Breast epithelium (tissue), 4 donors: ENCODE measurements around the gene GPR107. TPM values are rescaled to one million over a fixed set of nuclear protein-coding genes. Genes with fewer than 3 reads are reported as not detected.

Source experiments
- DNase-seq, 2 donors: peaks; one replicate each; pipeline ENCODE4 v3.0.0-alpha.2; 2019; ENCODE audit warnings: low spot score in 2 of 2
- H3K27ac ChIP-seq, 2 donors: fragments of 200-600 bp; sonication (generic) in 1 of 2; one replicate each; pipeline ENCODE4 v1.5.1; 2016 to 2019; ENCODE audit warnings: mild to moderate bottlenecking in 1 of 2
- H3K27me3 ChIP-seq, 2 donors: fragments of 200-600 bp; sonication (generic) in 1 of 2; one replicate each; pipeline versions ENCODE4 v1.5.1 to v1.6.0; 2017 to 2019; ENCODE audit warnings: control low read depth in 1 of 2, mild to moderate bottlenecking in 1 of 2
- H3K36me3 ChIP-seq: fragments of 200-600 bp; one replicate; pipeline ENCODE4 v1.5.1; 2019
- H3K4me1 ChIP-seq, 2 donors: fragments of 200-600 bp; sonication (generic); one replicate each; pipeline ENCODE4 v1.5.1; 2016 to 2019; ENCODE audit warnings: control low read depth in 1 of 2
- H3K4me3 ChIP-seq, 3 donors: fragments of 200-600 bp; sonication (generic); 1 replicate in 2 of 3; 2 replicates in 1 of 3; pipeline ENCODE4 v1.5.1; 2016 to 2019; ENCODE audit warnings: mild to moderate bottlenecking in 3 of 3, moderate library complexity in 2 of 3
- H3K9me3 ChIP-seq, 2 donors: fragments of 200-600 bp; sonication (generic) in 1 of 2; one replicate each; pipeline ENCODE4 v1.5.1; 2016 to 2019; ENCODE audit warnings: control low read depth in 1 of 2
- POLR2A ChIP-seq: fragments of 450-650 bp; IDR thresholded peaks from one replicate; pipeline ENCODE4 v1.6.1; 2016; ENCODE audit warnings: antibody characterized with exemption, mild to moderate bottlenecking, moderate library complexity
- POLR2AphosphoS5 ChIP-seq, 3 donors: sonication (generic); formaldehyde crosslinking; IDR thresholded peaks; one replicate each; pipeline ENCODE4 v1.6.1; 2017; ENCODE audit warnings: antibody characterized with exemption in 3 of 3
- intact Hi-C: fragments of 100-400 bp; cut with DNase I; formaldehyde crosslinking; loops from one replicate; pipeline ENCODE4 v1.15.1; 2023; ENCODE audit warnings: low total_unique reads
- total RNA-seq, 3 donors: library from RNA; depleted of rRNA; stranded (reverse); fragments of >200 nt; gene quantifications; one replicate each; pipeline ENCODE4 v1.1.0, GENCODE V29; 2016
- TF ChIP-seq, protein P1 (sequence below), 3 donors: fragments of 450-650 bp; IDR thresholded peaks; one replicate each; pipeline ENCODE4 v1.5.1; 2016 to 2017; ENCODE audit warnings: antibody characterized with exemption in 3 of 3, mild to moderate bottlenecking in 3 of 3, moderate library complexity in 3 of 3

GPR107 gene
- total RNA-seq, 3 donors from 2014 or later: 22.5 to 26.9 (median 25.6) TPM

DNA sequence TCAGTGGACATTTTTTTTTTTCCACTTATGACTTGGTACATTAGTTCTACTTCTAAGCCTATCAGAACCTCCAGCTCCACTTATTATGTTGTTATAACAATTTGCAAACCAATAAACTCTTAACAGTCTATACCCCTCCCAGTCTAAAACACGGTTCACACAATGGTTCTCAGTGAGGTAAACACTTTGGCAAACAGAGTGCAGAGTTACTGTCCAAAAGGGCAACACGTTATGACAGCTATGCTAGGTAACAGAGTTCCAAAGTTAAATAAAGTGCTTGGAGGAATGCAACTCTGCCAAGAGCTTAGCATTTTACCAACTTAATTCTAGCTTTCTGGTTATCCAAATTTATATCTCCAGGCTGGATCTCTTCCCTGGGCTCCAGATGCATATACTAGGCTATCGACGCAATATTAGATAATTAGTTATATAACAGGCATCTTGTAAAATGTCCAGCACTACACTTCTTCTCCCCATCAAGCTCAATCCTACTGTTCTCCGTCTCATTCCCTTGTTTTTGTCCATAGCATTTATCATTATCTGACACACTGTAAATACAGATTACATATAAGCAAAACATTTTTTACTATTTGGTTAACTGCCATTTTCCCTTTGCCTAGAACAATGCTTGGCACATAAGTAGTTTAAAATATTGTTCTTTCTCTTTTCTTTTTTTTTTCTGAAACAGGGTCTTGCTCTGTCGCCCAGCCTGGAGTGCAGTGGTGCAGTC, 25.0 kb upstream of the GPR107 start:
- no peaks in the 10 kb centered on the region for H3K27me3 ChIP-seq
- intact Hi-C loops: no loop called here
- no peaks in the 10 kb centered on the region for H3K9me3 ChIP-seq
- H3K27ac ChIP-seq: peak overlapping the region in 1 of 2 donors; percentile 8
- no peak overlapping the region for H3K4me3 ChIP-seq
- DNase-seq: no peak
- TF ChIP-seq POLR2A (no peak), POLR2AphosphoS5 (IDR thresholded peaks at IDR 0.05) (no peak)
- TF ChIP-seq, protein P1, sequence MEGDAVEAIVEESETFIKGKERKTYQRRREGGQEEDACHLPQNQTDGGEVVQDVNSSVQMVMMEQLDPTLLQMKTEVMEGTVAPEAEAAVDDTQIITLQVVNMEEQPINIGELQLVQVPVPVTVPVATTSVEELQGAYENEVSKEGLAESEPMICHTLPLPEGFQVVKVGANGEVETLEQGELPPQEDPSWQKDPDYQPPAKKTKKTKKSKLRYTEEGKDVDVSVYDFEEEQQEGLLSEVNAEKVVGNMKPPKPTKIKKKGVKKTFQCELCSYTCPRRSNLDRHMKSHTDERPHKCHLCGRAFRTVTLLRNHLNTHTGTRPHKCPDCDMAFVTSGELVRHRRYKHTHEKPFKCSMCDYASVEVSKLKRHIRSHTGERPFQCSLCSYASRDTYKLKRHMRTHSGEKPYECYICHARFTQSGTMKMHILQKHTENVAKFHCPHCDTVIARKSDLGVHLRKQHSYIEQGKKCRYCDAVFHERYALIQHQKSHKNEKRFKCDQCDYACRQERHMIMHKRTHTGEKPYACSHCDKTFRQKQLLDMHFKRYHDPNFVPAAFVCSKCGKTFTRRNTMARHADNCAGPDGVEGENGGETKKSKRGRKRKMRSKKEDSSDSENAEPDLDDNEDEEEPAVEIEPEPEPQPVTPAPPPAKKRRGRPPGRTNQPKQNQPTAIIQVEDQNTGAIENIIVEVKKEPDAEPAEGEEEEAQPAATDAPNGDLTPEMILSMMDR (IDR thresholded peaks at IDR 0.05): no peak
- peaks cover 3 to 12% of the 10 kb centered on the region in 2 donors for H3K4me1 ChIP-seq
- H3K36me3 ChIP-seq: no peaks in the 10 kb centered on the region

DNA sequence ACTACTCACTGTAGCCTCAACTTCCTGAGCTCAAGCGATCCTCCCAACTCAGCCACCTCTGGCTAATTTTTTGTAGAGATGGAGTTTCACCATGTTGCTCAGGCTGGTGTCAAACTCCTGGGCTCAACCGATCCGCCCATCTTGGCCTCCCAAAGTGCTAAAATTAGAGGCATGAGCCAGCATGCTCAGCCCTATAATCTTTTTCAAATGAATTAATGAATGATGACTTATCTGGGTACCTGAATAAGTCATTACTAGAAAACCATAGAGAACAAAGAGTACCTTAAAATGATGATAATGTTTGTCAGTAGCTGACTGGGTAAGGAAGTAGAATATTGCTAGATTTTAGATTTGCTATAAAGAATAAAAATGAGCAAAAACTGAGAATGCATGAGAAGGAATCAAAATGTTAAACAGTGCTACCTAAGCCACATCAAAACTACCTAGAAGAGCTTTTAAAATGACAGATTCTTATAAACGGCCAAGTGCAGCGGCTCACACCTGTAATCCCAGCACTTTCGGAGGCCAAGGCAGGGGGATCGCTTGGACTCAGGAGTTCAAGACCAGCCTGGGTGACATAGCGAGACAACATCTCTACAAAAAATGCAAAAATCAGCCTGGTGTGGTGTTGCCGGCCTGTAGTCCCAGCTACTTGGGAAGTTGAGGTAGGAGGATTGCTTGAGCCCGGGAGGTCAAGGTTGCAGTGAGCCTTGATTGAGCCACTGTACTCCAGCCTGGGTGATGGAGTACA, 24.3 kb upstream of the GPR107 start:
- Histone ChIP-seq H3K4me3 (no peak overlapping the region), H3K36me3 (no peaks in the 10 kb centered on the region), H3K27ac (peak overlapping the region in 1 of 2 donors; percentile 8), H3K4me1 (peaks cover 3 to 9% of the 10 kb centered on the region in 2 donors), H3K9me3 (no peaks in the 10 kb centered on the region), H3K27me3 (no peaks in the 10 kb centered on the region)
- intact Hi-C loops: no loop called here
- no peak for DNase-seq
- TF ChIP-seq POLR2A: no peak
- TF ChIP-seq, protein P1 (IDR thresholded peaks at IDR 0.05): no peak
- no peak for TF ChIP-seq POLR2AphosphoS5 (IDR thresholded peaks at IDR 0.05)

DNA sequence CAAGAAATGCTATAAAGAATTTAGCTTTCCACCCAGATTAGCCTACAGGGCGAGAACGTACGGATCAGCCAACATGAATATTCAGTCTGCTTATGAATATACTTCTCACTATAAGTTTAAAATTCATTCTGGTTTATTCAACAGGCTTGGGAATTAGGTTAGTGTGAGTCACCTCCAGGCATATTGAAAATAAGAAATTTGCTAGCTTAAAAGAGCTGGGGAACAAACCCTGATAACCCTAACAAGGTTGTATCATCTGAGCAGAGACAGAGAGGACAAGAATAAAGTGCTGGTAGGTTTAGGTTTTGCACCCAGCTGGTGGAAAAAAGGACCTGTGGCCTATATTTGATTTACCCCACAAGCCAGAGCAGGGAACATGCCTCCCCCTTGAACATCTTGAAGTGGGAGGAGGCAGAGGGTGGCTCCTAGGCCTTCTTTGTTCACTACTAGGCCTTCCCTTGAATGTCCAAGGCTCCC, 23.0 kb upstream of the GPR107 start:
- Histone ChIP-seq H3K27ac (no peak overlapping the region), H3K9me3 (no peaks in the 10 kb centered on the region), H3K27me3 (no peaks in the 10 kb centered on the region), H3K4me3 (no peak overlapping the region), H3K4me1 (peaks cover 3 to 9% of the 10 kb centered on the region in 2 donors), H3K36me3 (no peaks in the 10 kb centered on the region)
- TF ChIP-seq, protein P1 (IDR thresholded peaks at IDR 0.05): no peak
- TF ChIP-seq POLR2A (no peak), POLR2AphosphoS5 (IDR thresholded peaks at IDR 0.05) (no peak)
- intact Hi-C loops: no loop called here
- DNase-seq: no peak

DNA sequence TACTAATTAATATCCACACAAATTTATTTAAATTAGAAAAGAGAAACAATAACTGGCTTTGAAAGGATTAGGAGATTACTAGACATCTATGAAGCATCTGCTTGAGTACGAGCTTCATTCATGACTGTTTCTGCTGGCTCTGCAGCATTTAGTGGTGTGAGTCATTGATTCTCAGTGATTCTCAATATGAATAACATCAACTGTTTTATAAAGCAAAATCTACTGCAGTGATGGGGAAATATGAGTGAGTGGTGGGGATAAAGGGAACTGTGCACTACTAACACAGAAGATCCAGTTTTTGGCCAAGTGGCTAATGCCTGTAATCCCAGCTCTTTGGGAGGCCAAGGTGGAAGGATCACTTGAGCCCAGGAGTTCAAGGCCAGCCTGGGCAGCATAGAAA, 19.1 kb upstream of the GPR107 start:
- Histone ChIP-seq H3K27me3 (no peaks in the 10 kb centered on the region), H3K9me3 (no peaks in the 10 kb centered on the region), H3K27ac (no peak overlapping the region), H3K4me3 (no peak overlapping the region), H3K36me3 (no peaks in the 10 kb centered on the region), H3K4me1 (no peaks in the 10 kb centered on the region)
- TF ChIP-seq POLR2AphosphoS5 (IDR thresholded peaks at IDR 0.05): no peak
- DNase-seq: no peak
- intact Hi-C loops: no loop called here

DNA sequence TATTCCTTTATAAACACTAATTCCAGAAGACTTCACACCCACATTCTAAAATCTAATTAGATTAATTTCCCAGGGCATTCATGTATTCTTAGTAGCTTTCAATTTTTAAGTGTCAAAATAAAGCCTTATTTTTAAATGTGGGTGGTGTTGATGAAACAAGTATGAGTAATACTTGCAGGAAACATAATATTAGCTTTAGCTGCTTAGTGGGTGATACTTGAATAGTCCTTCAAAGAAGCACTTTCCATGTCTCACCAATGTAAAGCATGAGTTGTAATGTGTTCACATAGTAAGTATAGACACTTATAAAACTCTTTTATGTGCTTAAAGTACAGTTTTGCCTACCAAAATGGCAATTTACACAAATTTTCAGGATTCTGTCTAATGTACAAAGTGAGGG, 17.6 kb upstream of the GPR107 start:
- intact Hi-C loops: no loop called here
- Histone ChIP-seq H3K4me1 (no peaks in the 10 kb centered on the region), H3K9me3 (no peaks in the 10 kb centered on the region), H3K27ac (peak overlapping the region in 1 of 2 donors; percentile 14), H3K36me3 (no peaks in the 10 kb centered on the region), H3K27me3 (no peaks in the 10 kb centered on the region), H3K4me3 (no peak overlapping the region)
- DNase-seq: no peak
- no peak for TF ChIP-seq POLR2AphosphoS5 (IDR thresholded peaks at IDR 0.05)
- TF ChIP-seq POLR2A: no peak
- TF ChIP-seq, protein P1 (IDR thresholded peaks at IDR 0.05): no peak
